Gastroesophageal sphincter (tissue), 4 donors: ENCODE results near the gene DCAF16. TPM values are rescaled to one million over a fixed set of nuclear protein-coding genes. Genes with fewer than 3 reads are reported as not detected.

Experiments
- ATAC-seq: fragments of 150-250 bp; one replicate; pipeline ENCODE4 v1.9.1; 2016; ENCODE audit warnings: mild to moderate bottlenecking, moderate library complexity
- H3K27ac ChIP-seq, 4 donors: fragments of 200-600 bp; sonication (generic) in 3 of 4; 1 replicate in 3 of 4; 2 replicates in 1 of 4; pipeline ENCODE4 v1.5.1; 2016 to 2019
- H3K27me3 ChIP-seq: fragments of 200-600 bp; sonication (generic); one replicate; pipeline ENCODE4 v1.5.1; 2019
- H3K36me3 ChIP-seq, 2 donors: fragments of 200-600 bp; sonication (generic); one replicate each; pipeline ENCODE4 v1.5.1; 2019; ENCODE audit warnings: control low read depth in 1 of 2
- H3K4me1 ChIP-seq, 3 donors: fragments of 200-600 bp; sonication (generic); 1 replicate in 2 of 3; 2 replicates in 1 of 3; pipeline ENCODE4 v1.5.1; 2016 to 2019; ENCODE audit warnings: control low read depth in 2 of 3
- H3K4me3 ChIP-seq, 2 donors: fragments of 200-600 bp; sonication (generic); one replicate each; pipeline ENCODE4 v1.5.1; 2019; ENCODE audit warnings: mild to moderate bottlenecking in 1 of 2, moderate library complexity in 1 of 2
- H3K9me3 ChIP-seq, 3 donors: fragments of 200-600 bp; sonication (generic); one replicate each; pipeline ENCODE4 v1.5.1; 2017 to 2019; ENCODE audit warnings: control low read depth in 2 of 3
- CTCF ChIP-seq, 4 experiments: fragments of 200-600 bp in 2 of 4; fragments of 450-650 bp in 2 of 4; sonication (generic) in 1 of 4; IDR thresholded peaks; one replicate each; pipeline ENCODE4 v1.5.1; 2017 to 2019; ENCODE audit warnings: antibody characterized with exemption in 4 of 4, mild to moderate bottlenecking in 2 of 4, moderate library complexity in 2 of 4
- EP300 ChIP-seq: sonication (generic); formaldehyde crosslinking; IDR thresholded peaks from one replicate; pipeline ENCODE4 v1.6.1; 2017; ENCODE audit warnings: antibody characterized with exemption, mild to moderate bottlenecking
- POLR2A ChIP-seq, 2 donors: fragments of 450-650 bp; IDR thresholded peaks; one replicate each; pipeline ENCODE4 v1.6.1; 2017; ENCODE audit warnings: antibody characterized with exemption in 2 of 2, mild to moderate bottlenecking in 2 of 2, moderate library complexity in 1 of 2
- POLR2AphosphoS5 ChIP-seq: sonication (generic); formaldehyde crosslinking; IDR thresholded peaks from one replicate; pipeline ENCODE4 v1.6.1; 2017; ENCODE audit warnings: antibody characterized with exemption
- WGBS, 2 donors: methylation state at CpG; one replicate each; pipeline ENCODE4 v1.1.5; 2018; ENCODE audit warnings: low coverage in 1 of 2; 5-methylcytosine and 5-hydroxymethylcytosine counted together
- total RNA-seq, 4 donors: library from RNA; depleted of rRNA; stranded (reverse); fragments of >200 nt; gene quantifications; one replicate each; pipeline ENCODE4 v1.1.0, GENCODE V29; 2016

DCAF16 gene
- total RNA-seq, 4 donors from 2014 or later: 20.8 to 36.4 (median 23.8) TPM

- Histone ChIP-seq H3K27me3 (peaks cover 8% of the 10 kb centered on the region), H3K4me1 (peaks cover 0 to 12% (median 9%) of the 10 kb centered on the region in 3 donors), H3K36me3 (no peaks in the 10 kb centered on the region), H3K4me3 (no peak overlapping the region), H3K9me3 (no peaks in the 10 kb centered on the region), H3K27ac (no peak overlapping the region)
- ATAC-seq: no peak
- TF ChIP-seq CTCF (IDR thresholded peaks at IDR 0.05) (no peak), POLR2AphosphoS5 (no peak), POLR2A (IDR thresholded peaks at IDR 0.05) (no peak), EP300 (no peak)
- 56 to 57% methylated on average over 2 to 4 of the region's 5 CpGs for WGBS, 2 donors
These were observed 24.7 kb downstream of the DCAF16 start for GRCh38 chr4:17785858-17786257.

GRCh38 chr4:17781300-17782287, 29.0 kb downstream of the DCAF16 start, which contains the start of gene FAM184B:
TSS of gene FAM184B (minus strand) at chr4:17781621. CDS start at chr4:17781299, 322 bp downstream.
- Histone ChIP-seq H3K4me3 (peak within 1 kb of the TSS; percentile 17 to 52), H3K36me3 (no peaks in the 10 kb centered on the region), H3K27me3 (peaks cover 16% of the 10 kb centered on the region), H3K9me3 (no peaks in the 10 kb centered on the region), H3K4me1 (peaks cover 0 to 21% (median 10%) of the 10 kb centered on the region in 3 donors), H3K27ac (no peak within 1 kb of the TSS)
- ATAC-seq: no peak
- WGBS, 2 donors: 5 to 11% methylated on average over 8 to 20 of the region's 82 CpGs
- TF ChIP-seq CTCF (IDR thresholded peaks at IDR 0.05) (no peak), POLR2AphosphoS5 (no peak), POLR2A (IDR thresholded peaks at IDR 0.05) (no peak), EP300 (no peak)

GRCh38 chr4:17780501-17781299, 29.9 kb downstream of the DCAF16 start:
- TF ChIP-seq CTCF (IDR thresholded peaks at IDR 0.05) (no peak), POLR2AphosphoS5 (no peak), POLR2A (IDR thresholded peaks at IDR 0.05) (no peak), EP300 (no peak)
- Histone ChIP-seq H3K4me3 (peak overlapping the region; percentile 17 to 52), H3K4me1 (peaks cover 0 to 21% (median 10%) of the 10 kb centered on the region in 3 donors), H3K36me3 (no peaks in the 10 kb centered on the region), H3K27ac (no peak overlapping the region), H3K27me3 (peaks cover 16% of the 10 kb centered on the region), H3K9me3 (no peaks in the 10 kb centered on the region)
- WGBS, 2 donors: 10 to 21% methylated on average over 6 to 23 of the region's 31 CpGs
- no peak for ATAC-seq

GRCh38 chr4:17778431-17778830, 32.1 kb downstream of the DCAF16 start:
- Histone ChIP-seq H3K27me3 (peaks cover 16% of the 10 kb centered on the region), H3K4me3 (no peak overlapping the region), H3K27ac (no peak overlapping the region), H3K4me1 (peaks cover 0 to 21% (median 10%) of the 10 kb centered on the region in 3 donors), H3K36me3 (no peaks in the 10 kb centered on the region), H3K9me3 (no peaks in the 10 kb centered on the region)
- TF ChIP-seq POLR2AphosphoS5 (no peak), EP300 (no peak), CTCF (IDR thresholded peaks at IDR 0.05) (no peak), POLR2A (IDR thresholded peaks at IDR 0.05) (no peak)
- WGBS, 2 donors: 90 to 96% methylated on average over 3 of the region's 3 CpGs
- ATAC-seq: no peak
